Right atrium auricular region (tissue), 2 donors: Measurements from ENCODE around the gene MTRF1. TPM values are rescaled to one million over a fixed set of nuclear protein-coding genes. Genes with fewer than 3 reads are reported as not detected.
A peak's percentile ranks its signal among the peaks of the same experiment; 100 is the strongest.

ENCODE experiments used
- DNase-seq: peaks from one replicate; pipeline ENCODE4 v3.0.0-alpha.2; 2019; ENCODE audit warnings: low spot score
- H3K27ac ChIP-seq, 2 donors: fragments of 200-600 bp; sonication (generic); 1 replicate in 1 of 2; 2 replicates in 1 of 2; pipeline ENCODE4 v1.5.1; 2016 to 2019
- H3K27me3 ChIP-seq, 2 donors: fragments of 200-600 bp; sonication (generic); one replicate each; pipeline versions ENCODE4 v1.5.1 to v1.6.0; 2017 to 2019
- H3K36me3 ChIP-seq: fragments of 200-600 bp; sonication (generic); one replicate; pipeline ENCODE4 v1.5.1; 2016
- H3K4me1 ChIP-seq, 2 donors: fragments of 200-600 bp; sonication (generic); one replicate each; pipeline versions ENCODE4 v1.5.1 to v1.6.0; 2017 to 2019
- H3K4me3 ChIP-seq, 2 donors: fragments of 200-600 bp; sonication (generic); 1 replicate in 1 of 2; 2 replicates in 1 of 2; pipeline ENCODE4 v1.5.1; 2017 to 2019; ENCODE audit warnings: mild to moderate bottlenecking in 1 of 2, moderate library complexity in 1 of 2
- H3K9me3 ChIP-seq, 2 donors: fragments of 200-600 bp; sonication (generic); one replicate each; pipeline ENCODE4 v1.5.1; 2019
- CTCF ChIP-seq, 2 donors: fragments of 200-600 bp; sonication (generic); IDR thresholded peaks; one replicate each; pipeline ENCODE4 v1.5.1; 2019; ENCODE audit warnings: antibody characterized with exemption in 2 of 2
- total RNA-seq, 2 donors: library from RNA; depleted of rRNA; stranded (reverse); fragments of >200 nt; gene quantifications; one replicate each; pipeline ENCODE4 v1.1.0, GENCODE V29; 2016

MTRF1 gene
- 10 to 100 TPM in 1 of 2 donors, 1 to 10 TPM in 1; 9.3 to 11.5 TPM for total RNA-seq

GRCh38 chr13:41263261-41263971 is at the start of gene MTRF1:
Gene MTRF1, minus strand, starts transcription at chr13:41263576. Its CDS starts 2,669 bp downstream, at chr13:41260907.
- peaks cover 0 to 6% of the 10 kb centered on the region in 2 donors for H3K9me3 ChIP-seq
- H3K36me3 ChIP-seq, result peaks cover 12% of the 10 kb centered on the region
- H3K4me3 ChIP-seq, result peak within 1 kb of the TSS; percentile 53 to 66
- DNase-seq, result peak; percentile 73
- H3K27ac ChIP-seq, result peak within 1 kb of the TSS; percentile 80 to 83
- TF ChIP-seq CTCF (IDR thresholded peaks at IDR 0.05), result no peak
- H3K4me1 ChIP-seq, result peaks cover 0 to 6% of the 10 kb centered on the region in 2 donors
- no peaks in the 10 kb centered on the region for H3K27me3 ChIP-seq

- TF ChIP-seq CTCF (IDR thresholded peaks at IDR 0.05), result no peak
- Histone ChIP-seq H3K27ac (peak overlapping the region; percentile 94 to 97), H3K4me3 (peak overlapping the region; percentile 83 to 94), H3K36me3 (no peaks in the 10 kb centered on the region), H3K27me3 (no peaks in the 10 kb centered on the region), H3K9me3 (no peaks in the 10 kb centered on the region), H3K4me1 (peaks cover 0 to 34% of the 10 kb centered on the region in 2 donors)
- DNase-seq, result no peak
Observed at GRCh38 chr13:41313117-41313516, 49.7 kb upstream of the MTRF1 start.

GRCh38 chr13:41312176-41312500 is 48.8 kb upstream of the MTRF1 start:
- Histone ChIP-seq H3K4me1 (peaks cover 0 to 34% of the 10 kb centered on the region in 2 donors), H3K9me3 (no peaks in the 10 kb centered on the region), H3K36me3 (no peaks in the 10 kb centered on the region), H3K27ac (peak overlapping the region; percentile 94 to 97), H3K27me3 (no peaks in the 10 kb centered on the region), H3K4me3 (peak overlapping the region; percentile 83 to 94)
- no peak for TF ChIP-seq CTCF (IDR thresholded peaks at IDR 0.05)
- DNase-seq, result no peak

- H3K4me1 ChIP-seq, result peaks cover 0 to 34% of the 10 kb centered on the region in 2 donors
- H3K4me3 ChIP-seq, result peak overlapping the region; percentile 83 to 94
- no peaks in the 10 kb centered on the region for H3K9me3 ChIP-seq
- no peaks in the 10 kb centered on the region for H3K27me3 ChIP-seq
- no peak for TF ChIP-seq CTCF (IDR thresholded peaks at IDR 0.05)
- no peak for DNase-seq
- H3K36me3 ChIP-seq, result no peaks in the 10 kb centered on the region
- peak overlapping the region; percentile 94 to 97 for H3K27ac ChIP-seq
Observed at GRCh38 chr13:41311406-41312175, 48.2 kb upstream of the MTRF1 start.

GRCh38 chr13:41310963-41311405 is 47.6 kb upstream of the MTRF1 start, which contains the start of gene NAA16:
Gene NAA16, plus strand, starts transcription at chr13:41311267. Its CDS starts 262 bp downstream, at chr13:41311529.
- H3K9me3 ChIP-seq, result no peaks in the 10 kb centered on the region
- H3K27me3 ChIP-seq, result no peaks in the 10 kb centered on the region
- peaks cover 0 to 34% of the 10 kb centered on the region in 2 donors for H3K4me1 ChIP-seq
- DNase-seq, result peak; percentile 85
- TF ChIP-seq CTCF (IDR thresholded peaks at IDR 0.05), result peak in 1 of 2 donors; percentile 21
- peak within 1 kb of the TSS; percentile 83 to 94 for H3K4me3 ChIP-seq
- H3K36me3 ChIP-seq, result no peaks in the 10 kb centered on the region
- peak within 1 kb of the TSS; percentile 94 to 97 for H3K27ac ChIP-seq
